Activated naive CD4-positive, alpha-beta T cell treated with anti-CD3 and anti-CD28 coated beads for 36 hours (primary cell): ENCODE results near the gene NT5C1A. TPM values are rescaled to one million over a fixed set of nuclear protein-coding genes. Genes with fewer than 3 reads are reported as not detected.

ENCODE experiments used
- CTCF ChIA-PET: fragments of 350-600 bp; sonication (Branson Sonifier 250); formaldehyde crosslinking; loops from one replicate; lab custom pipeline; 2021; ENCODE audit warnings: antibody characterized with exemption; lab: Charles Lee
- DNase-seq: peaks from one replicate; pipeline ENCODE4 v3.0.0-alpha.2; 2020
- H3K27ac Mint-ChIP-seq: one replicate; pipeline ENCODE4 v1.8.0; 2021; ENCODE audit warnings: mild to moderate bottlenecking, mixed read lengths
- H3K27me3 Mint-ChIP-seq: one replicate; pipeline ENCODE4 v1.8.0; 2021; ENCODE audit warnings: low read depth, mixed read lengths
- H3K36me3 Mint-ChIP-seq: one replicate; pipeline ENCODE4 v1.8.0; 2021; ENCODE audit warnings: low read depth, mixed read lengths
- H3K4me1 Mint-ChIP-seq: one replicate; pipeline ENCODE4 v1.8.0; 2021; ENCODE audit warnings: low read depth, mixed read lengths
- H3K4me3 Mint-ChIP-seq: one replicate; pipeline ENCODE4 v1.8.0; 2021; ENCODE audit warnings: mild to moderate bottlenecking, moderate library complexity, mixed read lengths
- H3K9me3 Mint-ChIP-seq: one replicate; pipeline ENCODE4 v1.8.0; 2021; ENCODE audit warnings: mixed read lengths
- intact Hi-C: fragments of 100-400 bp; cut with micrococcal nuclease; formaldehyde crosslinking; loops from one replicate; pipeline ENCODE4 v1.15.1; 2023
- total RNA-seq, 2 experiments: library from RNA; stranded (reverse); gene quantifications; one replicate each; pipeline ENCODE4 v1.2.3, GENCODE V29; 2021

NT5C1A gene
- total RNA-seq, 2 experiments from 2014 or later: not detected

DNA sequence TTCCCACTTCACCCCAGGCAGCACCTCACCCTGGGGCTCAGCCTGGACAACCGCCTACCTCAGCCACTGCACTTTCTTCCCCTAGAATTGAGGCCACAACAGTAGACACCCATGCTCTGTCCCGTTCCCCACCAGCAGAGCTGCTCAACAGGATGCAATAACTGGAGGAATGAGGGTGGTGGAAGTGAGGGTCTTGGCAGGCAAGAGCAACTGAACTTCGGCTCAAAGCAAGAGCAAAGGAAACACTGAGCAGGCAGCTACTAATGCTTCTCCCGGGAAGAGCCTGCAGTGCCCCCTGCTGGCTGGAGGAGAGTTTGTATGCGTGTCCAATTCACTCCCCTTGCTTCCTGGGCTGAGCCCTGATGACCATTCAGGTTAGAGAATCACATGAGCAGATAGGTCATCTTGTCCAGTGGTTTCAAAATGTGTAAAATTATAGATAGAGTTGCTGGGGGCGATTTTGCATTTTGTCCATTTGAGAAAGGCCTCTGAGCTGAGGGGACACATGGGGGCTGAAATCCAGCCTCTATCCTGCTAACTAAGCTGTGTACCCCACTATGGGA is 13.9 kb downstream of the NT5C1A start:
- DNase-seq: peak; percentile 83
- no peaks in the 10 kb centered on the region for H3K36me3 Mint-ChIP-seq
- no peak overlapping the region for H3K27ac Mint-ChIP-seq
- intact Hi-C loops: loop anchor here (10.0 kb wide), 1 partner anchor 393 kb away; no protein-coding TSS in a partner anchor
- H3K27me3 Mint-ChIP-seq: peaks cover 8% of the 10 kb centered on the region
- CTCF ChIA-PET: interaction anchor here (0.6 to 14.5 kb wide), 36 partner anchors 10 to 559 kb away, joined by 3 to 263 read pairs (median 3); partner anchors contain the start of genes NT5C1A and PABPC4
- H3K4me1 Mint-ChIP-seq: peaks cover 8% of the 10 kb centered on the region
- no peak overlapping the region for H3K4me3 Mint-ChIP-seq
- no peaks in the 10 kb centered on the region for H3K9me3 Mint-ChIP-seq

- Mint-ChIP-seq H3K27ac (no peak overlapping the region), H3K4me1 (peaks cover 8% of the 10 kb centered on the region), H3K36me3 (no peaks in the 10 kb centered on the region), H3K27me3 (peaks cover 8% of the 10 kb centered on the region), H3K4me3 (no peak overlapping the region), H3K9me3 (no peaks in the 10 kb centered on the region)
- CTCF ChIA-PET: interaction anchor here (0.6 to 14.5 kb wide), 25 partner anchors 9 to 559 kb away, joined by 3 to 263 read pairs (median 5); partner anchors contain the start of gene NT5C1A
- intact Hi-C loops: loop anchor here (10.0 kb wide), 1 partner anchor 393 kb away; no protein-coding TSS in a partner anchor
- no peak for DNase-seq
Observed at GRCh38 chr1:39657402-39657801, 14.5 kb downstream of the NT5C1A start.

GRCh38 chr1:39656391-39656790 is 15.5 kb downstream of the NT5C1A start:
- H3K36me3 Mint-ChIP-seq: no peaks in the 10 kb centered on the region
- CTCF ChIA-PET: interaction anchor here (0.5 to 14.5 kb wide), 6 partner anchors 8 to 64 kb away, joined by 3 to 263 read pairs (median 20); partner anchors contain the start of gene NT5C1A
- intact Hi-C loops: loop anchor here (10.0 kb wide), 1 partner anchor 392 kb away; no protein-coding TSS in a partner anchor
- H3K4me3 Mint-ChIP-seq: no peak overlapping the region
- no peak overlapping the region for H3K27ac Mint-ChIP-seq
- no peak for DNase-seq
- peaks cover 8% of the 10 kb centered on the region for H3K27me3 Mint-ChIP-seq
- no peaks in the 10 kb centered on the region for H3K9me3 Mint-ChIP-seq
- peaks cover 8% of the 10 kb centered on the region for H3K4me1 Mint-ChIP-seq

DNA sequence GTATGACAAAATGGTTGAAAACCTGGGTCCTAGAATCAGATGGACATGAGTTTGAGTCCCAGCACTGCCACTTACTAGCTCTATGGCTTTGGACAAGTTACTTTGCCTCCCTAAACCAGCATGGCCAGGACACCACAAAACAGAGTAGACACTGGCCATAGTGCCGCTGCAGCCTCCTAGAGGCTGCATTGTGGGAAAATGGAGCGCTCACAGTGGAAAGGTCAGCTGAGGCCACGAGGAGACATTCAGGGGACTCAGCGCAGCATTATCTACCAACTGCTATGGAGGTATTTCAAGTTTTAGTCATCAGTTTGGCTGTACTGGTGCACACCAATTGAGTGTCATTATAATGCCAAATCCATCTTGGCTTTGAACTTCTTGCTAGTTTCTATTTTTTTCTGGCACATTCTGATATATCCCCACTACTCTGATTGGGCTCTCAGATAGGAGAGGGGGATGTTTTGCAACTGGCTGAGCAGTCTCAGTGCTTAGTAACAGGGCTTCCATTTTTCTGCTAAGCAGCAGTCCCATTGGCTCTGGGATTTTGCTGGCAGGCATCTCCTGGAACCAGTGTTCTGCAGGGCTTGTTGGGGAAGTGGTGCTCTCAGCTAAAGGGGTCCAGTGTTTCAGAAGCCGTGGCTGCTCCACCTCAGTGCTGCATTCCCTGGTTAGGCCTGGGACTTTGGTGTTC is 16.2 kb downstream of the NT5C1A start:
- CTCF ChIA-PET: interaction anchor here (0.5 to 14.5 kb wide), 5 partner anchors 15 to 521 kb away, joined by 3 to 263 read pairs (median 6); partner anchors contain the start of gene NT5C1A

GRCh38 chr1:39654291-39654690 is 17.6 kb downstream of the NT5C1A start:
- intact Hi-C loops: loop anchor here (5.0 to 10.0 kb wide), 2 partner anchors 389 to 552 kb away; no protein-coding TSS in a partner anchor
- H3K36me3 Mint-ChIP-seq: no peaks in the 10 kb centered on the region
- CTCF ChIA-PET: interaction anchor here (0.8 to 14.5 kb wide), 10 partner anchors 13 to 174 kb away, joined by 3 to 263 read pairs (median 4); partner anchors contain the start of gene NT5C1A
- peaks cover 8% of the 10 kb centered on the region for H3K4me1 Mint-ChIP-seq
- DNase-seq: no peak
- no peak overlapping the region for H3K4me3 Mint-ChIP-seq
- no peaks in the 10 kb centered on the region for H3K9me3 Mint-ChIP-seq
- no peak overlapping the region for H3K27ac Mint-ChIP-seq
- H3K27me3 Mint-ChIP-seq: peaks cover 8% of the 10 kb centered on the region

More for the DNA sequence above, 16.2 kb downstream of the NT5C1A start:
- Mint-ChIP-seq H3K4me3 (no peak overlapping the region), H3K27ac (no peak overlapping the region), H3K4me1 (peaks cover 8% of the 10 kb centered on the region), H3K36me3 (no peaks in the 10 kb centered on the region), H3K9me3 (no peaks in the 10 kb centered on the region), H3K27me3 (peaks cover 8% of the 10 kb centered on the region)
- intact Hi-C loops: loop anchor here (10.0 kb wide), 1 partner anchor 391 kb away; no protein-coding TSS in a partner anchor
- DNase-seq: no peak

GRCh38 chr1:39653546-39654031 is 18.3 kb downstream of the NT5C1A start:
- DNase-seq: peak; percentile 90
- no peak overlapping the region for H3K4me3 Mint-ChIP-seq
- H3K36me3 Mint-ChIP-seq: no peaks in the 10 kb centered on the region
- CTCF ChIA-PET: interaction anchor here (0.6 to 14.5 kb wide), 13 partner anchors 10 to 203 kb away, joined by 3 to 263 read pairs (median 4); partner anchors contain the start of gene NT5C1A
- intact Hi-C loops: loop anchor here (1.0 to 10.0 kb wide), 6 partner anchors 42 to 551 kb away; no protein-coding TSS in a partner anchor
- H3K4me1 Mint-ChIP-seq: peaks cover 8% of the 10 kb centered on the region
- H3K27ac Mint-ChIP-seq: no peak overlapping the region
- no peaks in the 10 kb centered on the region for H3K9me3 Mint-ChIP-seq
- peaks cover 8% of the 10 kb centered on the region for H3K27me3 Mint-ChIP-seq

GRCh38 chr1:39652554-39652953 is 19.4 kb downstream of the NT5C1A start:
- CTCF ChIA-PET: interaction anchor here (0.9 to 14.5 kb wide), 4 partner anchors 11 to 45 kb away, joined by 3 to 263 read pairs (median 85); partner anchors contain the start of gene NT5C1A
- H3K27ac Mint-ChIP-seq: no peak overlapping the region
- H3K4me3 Mint-ChIP-seq: no peak overlapping the region
- H3K27me3 Mint-ChIP-seq: peaks cover 8% of the 10 kb centered on the region
- no peaks in the 10 kb centered on the region for H3K36me3 Mint-ChIP-seq
- H3K4me1 Mint-ChIP-seq: peaks cover 5% of the 10 kb centered on the region
- no peak for DNase-seq
- intact Hi-C loops: loop anchor here (2.0 to 10.0 kb wide), 3 partner anchors 388 to 550 kb away; no protein-coding TSS in a partner anchor
- no peaks in the 10 kb centered on the region for H3K9me3 Mint-ChIP-seq

DNA sequence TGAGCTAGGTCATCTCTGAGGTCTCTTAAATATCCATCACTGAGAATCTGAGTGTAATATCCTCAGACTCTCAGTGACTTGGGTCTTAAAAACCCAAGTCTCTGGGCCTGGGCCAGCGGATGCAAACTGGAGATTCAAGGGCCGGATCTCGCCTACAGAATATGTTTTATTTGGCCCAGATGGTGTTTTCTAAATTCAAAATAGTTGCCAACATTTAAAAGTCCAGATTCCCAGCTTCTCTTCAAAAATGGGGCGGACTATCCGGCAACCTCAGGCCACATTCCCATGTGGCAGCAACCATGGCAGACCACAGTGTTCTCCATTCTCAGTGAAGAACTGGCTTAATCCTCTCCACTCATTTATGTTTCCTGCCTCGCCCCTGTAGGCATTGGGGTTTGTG is 19.8 kb downstream of the NT5C1A start:
- intact Hi-C loops: loop anchor here (2.0 to 10.0 kb wide), 3 partner anchors 387 to 550 kb away; no protein-coding TSS in a partner anchor
- H3K9me3 Mint-ChIP-seq: no peaks in the 10 kb centered on the region
- H3K4me3 Mint-ChIP-seq: no peak overlapping the region
- peaks cover 8% of the 10 kb centered on the region for H3K27me3 Mint-ChIP-seq
- H3K4me1 Mint-ChIP-seq: peaks cover 5% of the 10 kb centered on the region
- H3K36me3 Mint-ChIP-seq: no peaks in the 10 kb centered on the region
- no peak for DNase-seq
- CTCF ChIA-PET: interaction anchor here (0.9 to 14.5 kb wide), 3 partner anchors 11 to 45 kb away, joined by 3 to 263 read pairs (median 160); partner anchors contain the start of gene NT5C1A
- no peak overlapping the region for H3K27ac Mint-ChIP-seq

DNA sequence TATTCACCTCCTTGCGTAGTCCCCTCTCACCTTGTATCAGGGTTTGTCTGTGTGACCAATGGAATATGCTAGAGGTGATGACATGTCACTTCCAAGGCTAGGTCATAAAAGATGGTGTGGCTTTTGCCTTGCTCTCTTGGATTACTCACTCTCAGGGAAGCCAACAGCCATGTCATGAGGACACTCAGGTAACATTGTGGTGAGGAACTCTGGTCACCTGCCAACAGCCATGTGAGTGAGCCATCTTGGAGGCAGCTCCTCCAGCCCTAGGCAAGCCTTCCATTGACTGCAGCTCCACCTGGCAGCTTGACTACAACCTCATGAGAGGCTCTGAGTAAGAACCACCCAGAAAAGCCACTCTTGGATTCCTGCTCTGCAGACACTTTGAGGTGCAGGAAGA is 21.5 kb downstream of the NT5C1A start:
- Mint-ChIP-seq H3K27ac (no peak overlapping the region), H3K4me1 (peaks cover 5% of the 10 kb centered on the region), H3K4me3 (no peak overlapping the region), H3K27me3 (peaks cover 8% of the 10 kb centered on the region), H3K36me3 (no peaks in the 10 kb centered on the region), H3K9me3 (no peaks in the 10 kb centered on the region)
- intact Hi-C loops: loop anchor here (5.0 to 10.0 kb wide), 2 partner anchors 386 to 548 kb away; no protein-coding TSS in a partner anchor
- CTCF ChIA-PET: interaction anchor here (14.5 kb wide), 1 partner anchor 43 kb away, joined by 263 read pairs; no protein-coding TSS in a partner anchor
- DNase-seq: no peak

DNA sequence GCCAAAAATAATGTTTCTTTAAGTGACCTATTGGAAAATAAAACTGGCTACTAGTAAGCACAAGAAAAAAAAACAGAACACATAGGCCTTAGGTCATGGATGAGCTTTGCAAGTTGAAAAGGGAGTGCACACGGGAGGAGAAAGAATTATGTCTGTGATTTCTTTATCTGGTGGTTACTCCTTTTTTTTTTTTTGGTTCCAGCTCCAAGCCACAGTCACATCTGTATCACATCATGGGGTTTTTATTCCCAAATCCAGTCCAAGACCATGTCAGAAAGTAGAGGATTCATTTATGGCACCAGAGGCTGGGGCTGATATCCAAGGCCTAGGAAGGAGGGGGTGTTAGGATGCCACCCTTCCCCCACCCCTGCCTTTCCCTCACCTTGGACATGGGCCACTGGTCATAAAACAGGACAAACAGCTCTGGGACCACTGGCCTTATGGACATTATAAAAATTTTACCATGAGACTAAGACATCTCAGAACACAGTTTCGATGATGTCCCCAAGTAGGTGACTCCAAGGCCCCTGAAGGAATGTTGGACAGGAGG is 22.2 kb downstream of the NT5C1A start:
- CTCF ChIA-PET: interaction anchor here (0.6 to 14.5 kb wide), 3 partner anchors 9 to 552 kb away, joined by 5 to 263 read pairs (median 33); no protein-coding TSS in a partner anchor
- no peak for DNase-seq
- H3K4me3 Mint-ChIP-seq: no peak overlapping the region

DNA sequence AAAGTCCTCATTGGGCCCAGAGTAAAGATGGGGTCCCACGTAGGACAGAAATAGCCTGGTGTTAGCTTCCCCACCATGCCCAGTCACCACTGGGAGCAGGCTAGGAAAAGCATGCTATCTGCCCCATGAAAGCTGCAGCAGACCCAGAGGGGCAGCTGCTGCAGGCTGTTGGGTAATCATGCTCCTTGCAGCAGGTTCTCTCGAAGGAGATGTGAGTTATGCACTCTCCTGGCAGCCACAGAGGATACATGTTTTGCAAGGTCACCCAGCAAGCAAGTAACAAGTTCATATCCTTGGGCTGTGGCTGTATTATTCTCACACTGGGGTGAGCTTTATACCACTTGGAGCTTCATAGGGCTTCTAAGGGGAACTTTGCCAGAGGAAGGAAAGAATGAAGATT is 23.4 kb downstream of the NT5C1A start:
- H3K36me3 Mint-ChIP-seq: no peaks in the 10 kb centered on the region
- DNase-seq: no peak
- H3K4me1 Mint-ChIP-seq: peaks cover 2% of the 10 kb centered on the region
- intact Hi-C loops: no loop called here
- no peaks in the 10 kb centered on the region for H3K27me3 Mint-ChIP-seq
- CTCF ChIA-PET: interaction anchor here (1.2 to 4.2 kb wide), 4 partner anchors 10 to 42 kb away, joined by 3 to 33 read pairs (median 12); no protein-coding TSS in a partner anchor
- H3K27ac Mint-ChIP-seq: no peak overlapping the region
- H3K4me3 Mint-ChIP-seq: no peak overlapping the region
- H3K9me3 Mint-ChIP-seq: no peaks in the 10 kb centered on the region

More for the DNA sequence above, 22.2 kb downstream of the NT5C1A start:
- no peak overlapping the region for H3K27ac Mint-ChIP-seq
- H3K4me1 Mint-ChIP-seq: peaks cover 5% of the 10 kb centered on the region
- H3K9me3 Mint-ChIP-seq: no peaks in the 10 kb centered on the region
- H3K36me3 Mint-ChIP-seq: no peaks in the 10 kb centered on the region
- intact Hi-C loops: loop anchor here (5.0 to 10.0 kb wide), 2 partner anchors 385 to 547 kb away; no protein-coding TSS in a partner anchor
- peaks cover 8% of the 10 kb centered on the region for H3K27me3 Mint-ChIP-seq
